ENCODE results near the gene PTGER4.

DNA sequence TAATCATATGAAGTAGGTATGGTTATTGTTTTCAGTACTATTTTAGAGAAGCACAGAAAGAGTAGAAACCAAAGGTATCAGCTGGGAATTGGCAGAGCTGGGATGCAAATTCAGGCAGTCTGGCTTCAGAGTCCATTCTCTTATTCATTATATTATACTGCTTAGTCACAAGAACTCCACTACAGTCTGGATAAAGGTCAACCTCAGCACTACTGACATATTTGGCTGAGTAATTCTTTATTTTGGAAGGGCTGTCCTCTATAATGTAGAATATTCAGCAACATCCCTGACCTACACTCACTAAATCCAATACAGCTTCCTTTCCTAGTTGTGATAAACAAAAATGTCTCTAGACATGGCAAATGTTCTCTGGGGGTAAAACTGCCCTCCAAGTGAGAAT is 37.6 kb downstream of the PTGER4 start:
- no peak for TF ChIP-seq POLR2A (IDR thresholded peaks at IDR 0.05)
- TF ChIP-seq, protein P1, sequence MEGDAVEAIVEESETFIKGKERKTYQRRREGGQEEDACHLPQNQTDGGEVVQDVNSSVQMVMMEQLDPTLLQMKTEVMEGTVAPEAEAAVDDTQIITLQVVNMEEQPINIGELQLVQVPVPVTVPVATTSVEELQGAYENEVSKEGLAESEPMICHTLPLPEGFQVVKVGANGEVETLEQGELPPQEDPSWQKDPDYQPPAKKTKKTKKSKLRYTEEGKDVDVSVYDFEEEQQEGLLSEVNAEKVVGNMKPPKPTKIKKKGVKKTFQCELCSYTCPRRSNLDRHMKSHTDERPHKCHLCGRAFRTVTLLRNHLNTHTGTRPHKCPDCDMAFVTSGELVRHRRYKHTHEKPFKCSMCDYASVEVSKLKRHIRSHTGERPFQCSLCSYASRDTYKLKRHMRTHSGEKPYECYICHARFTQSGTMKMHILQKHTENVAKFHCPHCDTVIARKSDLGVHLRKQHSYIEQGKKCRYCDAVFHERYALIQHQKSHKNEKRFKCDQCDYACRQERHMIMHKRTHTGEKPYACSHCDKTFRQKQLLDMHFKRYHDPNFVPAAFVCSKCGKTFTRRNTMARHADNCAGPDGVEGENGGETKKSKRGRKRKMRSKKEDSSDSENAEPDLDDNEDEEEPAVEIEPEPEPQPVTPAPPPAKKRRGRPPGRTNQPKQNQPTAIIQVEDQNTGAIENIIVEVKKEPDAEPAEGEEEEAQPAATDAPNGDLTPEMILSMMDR (IDR thresholded peaks at IDR 0.05): no peak
